ENCODE measurements around the gene LIN9. TPM values are rescaled to one million over a fixed set of nuclear protein-coding genes. Genes with fewer than 3 reads are reported as not detected.

Gene LIN9
- total RNA-seq, 2 experiments from 2014 or later: 13.6 to 15.4 TPM

GRCh38 chr1:226248796-226249195, 60.2 kb downstream of the LIN9 start:
- peaks cover 30% of the 10 kb centered on the region for H3K36me3 Mint-ChIP-seq (ENCODE audit: low read depth)
- no peak for DNase-seq
- no peak overlapping the region for H3K27ac Mint-ChIP-seq
- H3K4me1 Mint-ChIP-seq: no peaks in the 10 kb centered on the region
- no peaks in the 10 kb centered on the region for H3K27me3 Mint-ChIP-seq
- ChIA-PET POLR2A (no interaction called here), CTCF (no interaction called here)
- H3K4me3 Mint-ChIP-seq: no peak overlapping the region
- H3K9me3 Mint-ChIP-seq: no peaks in the 10 kb centered on the region

GRCh38 chr1:226248091-226248490, 60.9 kb downstream of the LIN9 start:
- H3K27ac Mint-ChIP-seq: no peak overlapping the region
- no peaks in the 10 kb centered on the region for H3K9me3 Mint-ChIP-seq
- ChIA-PET POLR2A (no interaction called here), CTCF (no interaction called here)
- no peaks in the 10 kb centered on the region for H3K27me3 Mint-ChIP-seq
- no peaks in the 10 kb centered on the region for H3K4me1 Mint-ChIP-seq
- H3K36me3 Mint-ChIP-seq (ENCODE audit: low read depth): peaks cover 30% of the 10 kb centered on the region
- DNase-seq: no peak
- H3K4me3 Mint-ChIP-seq: no peak overlapping the region

GRCh38 chr1:226239421-226239820, 69.5 kb downstream of the LIN9 start:
- ChIA-PET POLR2A (no interaction called here), CTCF (interaction anchor here (1.7 kb wide), 1 partner anchor 11 kb away, joined by 6 read pairs; no protein-coding TSS in a partner anchor)
- Mint-ChIP-seq H3K36me3 (ENCODE audit: low read depth) (peaks cover 26% of the 10 kb centered on the region), H3K27me3 (no peaks in the 10 kb centered on the region), H3K27ac (no peak overlapping the region), H3K4me3 (no peak overlapping the region), H3K4me1 (peaks cover 3% of the 10 kb centered on the region), H3K9me3 (no peaks in the 10 kb centered on the region)
- no peak for DNase-seq

DNA sequence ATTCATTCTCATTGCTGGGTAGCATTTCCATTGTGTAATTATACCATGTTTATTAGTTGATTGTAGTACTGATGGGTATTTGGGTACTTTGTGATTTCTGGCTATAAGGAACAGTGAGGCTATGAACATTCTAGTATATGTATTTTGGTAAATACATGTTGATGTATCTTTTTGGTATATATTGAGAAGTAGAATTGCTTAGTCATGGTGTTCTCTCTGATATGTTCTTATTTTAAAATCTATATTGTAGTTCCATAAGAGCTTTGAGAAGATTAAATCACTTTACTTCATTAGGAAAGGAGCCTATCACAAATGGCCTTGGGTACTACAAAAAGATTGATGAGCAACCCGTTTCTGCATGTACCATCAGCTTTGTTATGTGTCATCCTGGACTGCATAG, 72.1 kb downstream of the LIN9 start:
- peaks cover 3% of the 10 kb centered on the region for H3K4me1 Mint-ChIP-seq
- CTCF ChIA-PET: no interaction called here

GRCh38 chr1:226233806-226234205, 75.2 kb downstream of the LIN9 start:
- peaks cover 3% of the 10 kb centered on the region for H3K4me1 Mint-ChIP-seq
- no peak for DNase-seq
- ChIA-PET POLR2A (no interaction called here), CTCF (no interaction called here)
- H3K27me3 Mint-ChIP-seq: no peaks in the 10 kb centered on the region
- H3K36me3 Mint-ChIP-seq (ENCODE audit: low read depth): peaks cover 31% of the 10 kb centered on the region
- no peaks in the 10 kb centered on the region for H3K9me3 Mint-ChIP-seq
- H3K27ac Mint-ChIP-seq: no peak overlapping the region
- H3K4me3 Mint-ChIP-seq: no peak overlapping the region

More for the DNA sequence above, 72.1 kb downstream of the LIN9 start:
- DNase-seq: no peak
- Mint-ChIP-seq H3K9me3 (no peaks in the 10 kb centered on the region), H3K27me3 (no peaks in the 10 kb centered on the region), H3K4me3 (no peak overlapping the region), H3K27ac (no peak overlapping the region), H3K36me3 (ENCODE audit: low read depth) (peaks cover 28% of the 10 kb centered on the region)
- POLR2A ChIA-PET: no interaction called here

DNA sequence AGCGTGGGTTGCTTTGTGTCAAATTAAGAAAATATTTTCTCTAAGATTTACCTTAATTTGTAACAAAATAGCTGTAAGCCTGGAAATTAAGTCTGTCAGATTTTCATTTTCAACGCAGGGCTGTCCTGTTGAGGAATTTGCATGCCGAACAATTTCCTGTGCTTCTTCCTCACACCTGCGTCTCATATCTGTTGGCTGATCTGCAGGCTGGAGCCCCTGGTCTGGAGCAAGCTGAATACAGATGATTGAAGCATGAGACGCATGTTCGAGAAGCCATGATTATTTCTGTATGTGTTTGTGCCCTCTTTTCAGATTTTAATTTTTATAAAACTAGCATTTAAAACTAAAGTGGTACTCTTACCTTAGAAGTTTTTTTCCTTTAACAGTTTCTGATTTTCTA, 75.7 kb downstream of the LIN9 start:
- POLR2A ChIA-PET: no interaction called here
- H3K4me3 Mint-ChIP-seq: no peak overlapping the region

GRCh38 chr1:226226601-226227000, 82.4 kb downstream of the LIN9 start:
- DNase-seq: no peak
- ChIA-PET POLR2A (no interaction called here), CTCF (interaction anchor here (1.2 kb wide), 1 partner anchor 14 kb away, joined by 5 read pairs; no protein-coding TSS in a partner anchor)
- H3K4me1 Mint-ChIP-seq: peaks cover 8% of the 10 kb centered on the region
- H3K27me3 Mint-ChIP-seq: peaks cover 19% of the 10 kb centered on the region
- no peaks in the 10 kb centered on the region for H3K9me3 Mint-ChIP-seq
- no peak overlapping the region for H3K4me3 Mint-ChIP-seq
- no peak overlapping the region for H3K27ac Mint-ChIP-seq
- H3K36me3 Mint-ChIP-seq (ENCODE audit: low read depth): peaks cover 10% of the 10 kb centered on the region

More for the DNA sequence above, 75.7 kb downstream of the LIN9 start:
- H3K36me3 Mint-ChIP-seq (ENCODE audit: low read depth): peaks cover 26% of the 10 kb centered on the region
- peaks cover 3% of the 10 kb centered on the region for H3K4me1 Mint-ChIP-seq
- CTCF ChIA-PET: interaction anchor here (0.6 kb wide), 1 partner anchor 136 kb away, joined by 3 read pairs; no protein-coding TSS in a partner anchor
- no peaks in the 10 kb centered on the region for H3K9me3 Mint-ChIP-seq
- DNase-seq: no peak
- H3K27me3 Mint-ChIP-seq: no peaks in the 10 kb centered on the region
- H3K27ac Mint-ChIP-seq: no peak overlapping the region

DNA sequence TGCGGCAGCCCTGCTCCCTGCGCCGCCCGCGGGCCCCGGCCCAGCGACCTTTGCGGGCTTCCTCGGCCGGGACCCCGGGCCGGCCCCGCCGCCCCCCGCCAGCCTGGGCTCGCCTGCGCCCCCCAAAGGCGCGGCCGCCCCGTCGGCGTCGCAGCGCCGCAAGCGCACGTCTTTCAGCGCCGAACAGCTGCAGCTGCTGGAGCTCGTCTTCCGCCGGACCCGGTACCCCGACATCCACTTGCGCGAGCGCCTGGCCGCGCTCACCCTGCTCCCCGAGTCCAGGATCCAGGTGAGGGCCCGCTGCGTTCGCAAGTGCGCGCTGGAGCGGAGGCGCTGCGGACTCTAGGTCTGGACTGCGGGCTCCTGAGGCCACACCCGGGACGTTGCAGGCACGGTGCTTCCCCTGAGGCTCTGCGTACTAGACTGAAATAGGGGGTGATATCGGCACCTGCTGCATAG, 85.1 kb downstream of the LIN9 start:
- DNase-seq: peak; percentile 35
- Mint-ChIP-seq H3K27ac (no peak overlapping the region), H3K27me3 (peaks cover 30% of the 10 kb centered on the region), H3K36me3 (ENCODE audit: low read depth) (peaks cover 5% of the 10 kb centered on the region), H3K4me3 (peak overlapping the region; percentile 71), H3K4me1 (peaks cover 8% of the 10 kb centered on the region), H3K9me3 (no peaks in the 10 kb centered on the region)
- POLR2A ChIA-PET: no interaction called here
- CTCF ChIA-PET: interaction anchor here (0.6 to 1.0 kb wide), 2 partner anchors 21 to 145 kb away, joined by 3 read pairs; no protein-coding TSS in a partner anchor

- Mint-ChIP-seq H3K27me3 (peaks cover 30% of the 10 kb centered on the region), H3K9me3 (no peaks in the 10 kb centered on the region), H3K4me1 (peaks cover 8% of the 10 kb centered on the region), H3K4me3 (peak within 1 kb of the TSS; percentile 71), H3K36me3 (ENCODE audit: low read depth) (peaks cover 5% of the 10 kb centered on the region), H3K27ac (no peak within 1 kb of the TSS)
- ChIA-PET CTCF (interaction anchor here (1.0 to 1.6 kb wide), 2 partner anchors 21 to 98 kb away, joined by 3 to 4 read pairs; no protein-coding TSS in a partner anchor), POLR2A (no interaction called here)
- DNase-seq: no peak
Measured at GRCh38 chr1:226223157-226223785, 85.7 kb downstream of the LIN9 start, which contains the start of gene MIXL1. Gene MIXL1 (plus strand): TSS chr1:226223664. CDS start chr1:226223682, 18 bp downstream.

- Mint-ChIP-seq H3K36me3 (ENCODE audit: low read depth) (peaks cover 5% of the 10 kb centered on the region), H3K4me3 (peak overlapping the region; percentile 51), H3K27ac (no peak overlapping the region), H3K9me3 (no peaks in the 10 kb centered on the region), H3K4me1 (peaks cover 8% of the 10 kb centered on the region), H3K27me3 (peaks cover 30% of the 10 kb centered on the region)
- no peak for DNase-seq
- ChIA-PET CTCF (interaction anchor here (1.6 kb wide), 1 partner anchor 97 kb away, joined by 4 read pairs; no protein-coding TSS in a partner anchor), POLR2A (no interaction called here)
Measured at GRCh38 chr1:226222686-226223085, 86.3 kb downstream of the LIN9 start.

GRCh38 chr1:226220473-226221189, 88.3 kb downstream of the LIN9 start:
- no peak overlapping the region for H3K27ac Mint-ChIP-seq

DNA sequence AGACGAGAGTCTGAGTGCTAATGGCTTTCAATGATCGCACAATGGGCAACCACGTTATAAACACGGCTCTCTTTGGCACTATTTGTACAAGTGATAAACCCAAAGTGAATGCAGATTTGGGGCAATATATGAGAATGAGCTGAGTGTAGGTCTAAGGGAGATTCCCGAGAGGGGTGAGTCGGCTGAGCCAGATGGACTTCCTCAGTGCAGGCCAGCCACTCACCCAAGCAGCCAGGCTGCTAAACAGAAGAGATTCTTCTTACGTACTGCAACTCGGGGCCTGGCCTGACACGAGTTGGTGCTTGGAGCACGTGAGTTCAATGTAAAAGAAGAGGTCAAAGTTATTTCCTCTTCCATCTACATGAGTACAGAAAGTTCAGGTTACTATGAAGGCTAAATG, 91.7 kb downstream of the LIN9 start:
- CTCF ChIA-PET: no interaction called here
- Mint-ChIP-seq H3K4me1 (no peaks in the 10 kb centered on the region), H3K27me3 (peaks cover 17% of the 10 kb centered on the region), H3K27ac (no peak overlapping the region), H3K4me3 (no peak overlapping the region), H3K9me3 (no peaks in the 10 kb centered on the region), H3K36me3 (ENCODE audit: low read depth) (no peaks in the 10 kb centered on the region)
- POLR2A ChIA-PET: no interaction called here
- DNase-seq: no peak

More at GRCh38 chr1:226220473-226221189, 88.3 kb downstream of the LIN9 start:
- Mint-ChIP-seq H3K4me1 (peaks cover 8% of the 10 kb centered on the region), H3K27me3 (peaks cover 30% of the 10 kb centered on the region), H3K9me3 (no peaks in the 10 kb centered on the region), H3K4me3 (no peak overlapping the region), H3K36me3 (ENCODE audit: low read depth) (peaks cover 3% of the 10 kb centered on the region)
- DNase-seq: no peak
- POLR2A ChIA-PET: interaction anchor here (0.7 kb wide), 1 partner anchor 11 kb away, joined by 4 read pairs; no protein-coding TSS in a partner anchor
- CTCF ChIA-PET: no interaction called here

- H3K9me3 Mint-ChIP-seq: no peaks in the 10 kb centered on the region
- H3K4me3 Mint-ChIP-seq: no peak overlapping the region
- no peak overlapping the region for H3K27ac Mint-ChIP-seq
- peaks cover 9% of the 10 kb centered on the region for H3K27me3 Mint-ChIP-seq
- H3K4me1 Mint-ChIP-seq: no peaks in the 10 kb centered on the region
- ChIA-PET POLR2A (no interaction called here), CTCF (no interaction called here)
- no peaks in the 10 kb centered on the region for H3K36me3 Mint-ChIP-seq (ENCODE audit: low read depth)
- no peak for DNase-seq
Measured at GRCh38 chr1:226216056-226216455, 92.9 kb downstream of the LIN9 start.
